Upper lobe of right lung (tissue), 1 donor: ENCODE results near the gene FGF22. TPM values are rescaled to one million over a fixed set of nuclear protein-coding genes. Genes with fewer than 3 reads are reported as not detected.

Source experiments
- ATAC-seq: fragments of 200-7000 bp; cut with Tn5 transposase; one replicate; pipeline ENCODE4 v1.9.1; 2020; ENCODE audit warnings: mild to moderate bottlenecking, moderate library complexity
- DNase-seq: peaks from one replicate; pipeline ENCODE4 v3.0.0-alpha.2; 2020
- H3K27ac ChIP-seq: fragments of 200-600 bp; one replicate; pipeline ENCODE4 v1.8.0; 2022
- H3K27me3 ChIP-seq: fragments of 200-600 bp; one replicate; pipeline ENCODE4 v1.8.0; 2022; ENCODE audit warnings: mild to moderate bottlenecking
- H3K36me3 ChIP-seq: fragments of 200-600 bp; one replicate; pipeline ENCODE4 v1.8.0; 2022
- H3K4me1 ChIP-seq: fragments of 200-600 bp; one replicate; pipeline ENCODE4 v1.8.0; 2022
- H3K4me3 ChIP-seq: fragments of 200-600 bp; one replicate; pipeline ENCODE4 v1.8.0; 2022; ENCODE audit warnings: mild to moderate bottlenecking
- H3K9me3 ChIP-seq: fragments of 200-600 bp; one replicate; pipeline ENCODE4 v1.8.0; 2022
- CTCF ChIP-seq: fragments of 200-600 bp; IDR thresholded peaks from one replicate; pipeline ENCODE4 v1.8.0; 2022; ENCODE audit warnings: antibody characterized with exemption
- intact Hi-C: fragments of 100-400 bp; cut with DNase I; formaldehyde crosslinking; loops from one replicate; pipeline ENCODE4 v1.11.0; 2022
- total RNA-seq: library from RNA; stranded (reverse); fragmentation: NEBNext Ultra II Directional; extraction: Animal tissue kit (Norgen Biotek cat#: 25700); gene quantifications from one replicate; pipeline ENCODE4 v1.2.1, GENCODE V29; 2021
- donor health status: DM: no; HTN: yes; CAD: no; lungs with severe emphysema.

The FGF22 gene
- total RNA-seq, 1 donor from 2014 or later, result 0.52 TPM

DNA sequence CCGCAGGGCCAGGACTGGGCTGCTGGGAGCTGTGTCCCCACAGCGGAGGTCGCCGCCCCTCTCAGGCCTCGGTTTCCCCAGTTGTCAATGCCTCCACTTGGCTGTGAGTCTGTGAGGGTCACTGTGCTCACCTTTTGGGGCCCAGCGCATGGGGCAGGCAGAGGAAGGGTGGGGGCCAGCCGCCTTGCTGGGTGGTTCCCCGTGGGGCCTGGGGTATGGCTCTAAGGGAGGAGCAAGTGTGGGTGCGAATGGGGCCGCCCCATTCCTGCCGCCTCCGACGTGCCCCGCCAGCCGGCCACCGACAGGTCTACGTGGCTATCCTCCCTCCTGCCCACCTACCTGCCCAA, 800 bp upstream of the FGF22 start:
- H3K4me1 ChIP-seq, result peaks cover 17% of the 10 kb centered on the region
- H3K27me3 ChIP-seq, result no peaks in the 10 kb centered on the region
- H3K27ac ChIP-seq, result no peak overlapping the region
- no peak for DNase-seq
- H3K4me3 ChIP-seq, result peak overlapping the region; percentile 52
- ATAC-seq, result no peak
- intact Hi-C loops, result no loop called here
- H3K36me3 ChIP-seq, result no peaks in the 10 kb centered on the region
- no peaks in the 10 kb centered on the region for H3K9me3 ChIP-seq
- no peak for TF ChIP-seq CTCF

GRCh38 chr19:640161-640558, 481 bp downstream of the FGF22 start:
- H3K27me3 ChIP-seq, result no peaks in the 10 kb centered on the region
- no peak overlapping the region for H3K27ac ChIP-seq
- no peak for ATAC-seq
- no peaks in the 10 kb centered on the region for H3K9me3 ChIP-seq
- no peak for DNase-seq
- intact Hi-C loops, result no loop called here
- no peak for TF ChIP-seq CTCF
- H3K36me3 ChIP-seq, result no peaks in the 10 kb centered on the region
- peak overlapping the region; percentile 44 for H3K4me3 ChIP-seq
- H3K4me1 ChIP-seq, result peaks cover 10% of the 10 kb centered on the region

DNA sequence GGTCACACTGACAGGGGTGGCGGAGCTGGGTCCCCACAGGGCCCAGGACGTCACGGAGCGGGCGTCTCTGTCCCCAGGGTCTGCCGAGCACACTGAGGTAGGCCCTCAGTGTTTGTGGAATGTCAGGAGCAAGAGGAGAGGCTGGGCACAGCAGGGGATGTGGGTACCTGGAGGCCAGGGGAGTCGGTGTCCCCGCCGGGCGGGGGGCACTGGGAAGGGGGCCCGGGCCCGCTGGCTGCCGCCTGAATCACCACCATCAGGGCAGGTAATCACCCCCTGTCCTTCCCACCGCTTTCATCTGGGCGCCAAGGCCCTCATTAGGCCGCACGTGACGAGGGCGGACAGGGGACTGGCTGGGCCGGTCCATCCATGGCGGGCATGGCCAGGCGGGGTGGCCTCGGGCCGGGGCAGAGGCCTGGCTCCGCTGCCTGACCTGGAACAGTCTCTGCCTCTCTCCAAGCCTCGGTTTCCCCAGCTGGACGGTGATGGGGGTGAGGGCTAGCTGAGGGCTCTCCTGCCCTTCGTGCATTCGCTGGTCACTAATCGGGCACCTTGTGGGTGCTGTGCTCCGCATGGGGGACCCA, 1.0 kb downstream of the FGF22 start:
- Histone ChIP-seq H3K9me3 (no peaks in the 10 kb centered on the region), H3K4me3 (no peak overlapping the region), H3K4me1 (peaks cover 10% of the 10 kb centered on the region), H3K27ac (no peak overlapping the region), H3K27me3 (no peaks in the 10 kb centered on the region), H3K36me3 (peaks cover 2% of the 10 kb centered on the region)
- intact Hi-C loops, result no loop called here
- DNase-seq (no peak), ATAC-seq (no peak)
- TF ChIP-seq CTCF, result no peak

DNA sequence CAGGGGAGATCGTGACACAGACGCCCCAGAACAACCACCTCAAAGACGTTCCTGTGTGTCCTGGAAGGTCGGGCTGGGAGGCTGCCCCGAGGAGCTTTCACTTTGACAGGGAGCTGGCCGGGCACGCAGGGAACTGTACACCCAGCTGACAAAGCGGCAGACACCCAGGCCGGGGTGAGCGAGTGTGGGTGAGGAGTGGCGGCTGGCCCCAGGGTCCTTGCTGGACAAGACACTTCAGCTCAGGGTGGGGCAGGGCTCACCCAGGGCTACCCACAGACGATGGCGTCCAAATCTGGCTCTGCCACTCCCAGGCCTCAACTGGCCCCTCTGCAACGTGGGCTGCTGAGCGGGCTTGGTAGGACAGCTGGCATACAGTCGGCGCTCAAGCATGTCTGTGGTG, 2.0 kb downstream of the FGF22 start:
- no peak overlapping the region for H3K27ac ChIP-seq
- no peak for TF ChIP-seq CTCF
- H3K4me1 ChIP-seq, result peaks cover 10% of the 10 kb centered on the region
- H3K27me3 ChIP-seq, result no peaks in the 10 kb centered on the region
- intact Hi-C loops, result no loop called here
- DNase-seq (no peak), ATAC-seq (no peak)
- H3K4me3 ChIP-seq, result no peak overlapping the region
- no peaks in the 10 kb centered on the region for H3K9me3 ChIP-seq
- peaks cover 12% of the 10 kb centered on the region for H3K36me3 ChIP-seq

- DNase-seq (no peak), ATAC-seq (no peak)
- Histone ChIP-seq H3K27me3 (no peaks in the 10 kb centered on the region), H3K27ac (no peak overlapping the region), H3K4me1 (peaks cover 10% of the 10 kb centered on the region), H3K36me3 (peaks cover 25% of the 10 kb centered on the region), H3K9me3 (no peaks in the 10 kb centered on the region), H3K4me3 (no peak overlapping the region)
- TF ChIP-seq CTCF, result no peak
- intact Hi-C loops, result no loop called here
Observed at GRCh38 chr19:642767-643727, 3.4 kb downstream of the FGF22 start.
